Liver (tissue), 3 donors: ENCODE measurements around the gene PITPNM3.

Source experiments
- ATF3 ChIP-seq: IDR thresholded peaks from 2 replicates; pipeline ENCODE4 v1.6.1; 2016; ENCODE audit warnings: antibody characterized with exemption
- CTCF ChIP-seq: fragments of 150-350 bp; IDR thresholded peaks from 2 replicates; pipeline ENCODE4 v1.5.1; 2017; ENCODE audit warnings: improper control_type of control experiment, low read depth, low read length; ENCODE audit not compliant: missing input control
- EGR1 ChIP-seq, 2 donors: IDR thresholded peaks; 2 replicates each; pipeline ENCODE4 v1.6.1; 2016 to 2018; ENCODE audit warnings: antibody characterized with exemption in 2 of 2, low read depth in 2 of 2
- FOXA1 ChIP-seq: IDR thresholded peaks from 2 replicates; pipeline ENCODE4 v1.6.1; 2016; ENCODE audit warnings: antibody characterized with exemption
- JUND ChIP-seq, 2 donors: IDR thresholded peaks; 2 replicates each; pipeline ENCODE4 v1.6.1; 2016; ENCODE audit warnings: antibody characterized with exemption in 2 of 2
- MAX ChIP-seq: IDR thresholded peaks from 2 replicates; pipeline ENCODE4 v1.6.1; 2016; ENCODE audit warnings: antibody characterized with exemption
- RAD21 ChIP-seq, 2 donors: IDR thresholded peaks; 2 replicates each; pipeline ENCODE4 v1.6.1; 2016; ENCODE audit warnings: antibody characterized with exemption in 2 of 2, mild to moderate bottlenecking in 2 of 2
- REST ChIP-seq: IDR thresholded peaks from 2 replicates; pipeline ENCODE4 v1.6.1; 2016; ENCODE audit warnings: antibody characterized with exemption, mild to moderate bottlenecking
- TAF1 ChIP-seq: conservative IDR thresholded peaks from 2 replicates; pipeline ENCODE4 v1.6.1; 2016; ENCODE audit warnings: antibody characterized with exemption, mild to moderate bottlenecking
- YY1 ChIP-seq: IDR thresholded peaks from 2 replicates; pipeline ENCODE4 v1.6.1; 2016; ENCODE audit warnings: antibody characterized with exemption, mild to moderate bottlenecking
- ZBTB33 ChIP-seq: IDR thresholded peaks from 2 replicates; pipeline ENCODE4 v1.6.1; 2016; ENCODE audit warnings: antibody characterized with exemption
- donor health status: healthy.
- donor health status: healthy.

- no peak for TF ChIP-seq MAX
- TF ChIP-seq CTCF: no peak
- no peak for TF ChIP-seq RAD21 (IDR thresholded peaks at IDR 0.05)
- TF ChIP-seq ATF3: no peak
- no peak for TF ChIP-seq EGR1 (IDR thresholded peaks at IDR 0.05; ENCODE audit: low read depth in 2 of 2)
- TF ChIP-seq YY1: no peak
- TF ChIP-seq JUND (IDR thresholded peaks at IDR 0.05): no peak
- TF ChIP-seq TAF1: no peak
- TF ChIP-seq FOXA1: no peak
- no peak for TF ChIP-seq ZBTB33
- TF ChIP-seq REST: no peak
These were observed 6.8 kb downstream of the PITPNM3 start for GRCh38 chr17:6549384-6550036.
